Measurements from ENCODE around the gene ELMO1. TPM values are rescaled to one million over a fixed set of nuclear protein-coding genes. Genes with fewer than 3 reads are reported as not detected.

ELMO1 gene
- total RNA-seq, 1 experiment from 2014 or later: 0.95 TPM

DNA sequence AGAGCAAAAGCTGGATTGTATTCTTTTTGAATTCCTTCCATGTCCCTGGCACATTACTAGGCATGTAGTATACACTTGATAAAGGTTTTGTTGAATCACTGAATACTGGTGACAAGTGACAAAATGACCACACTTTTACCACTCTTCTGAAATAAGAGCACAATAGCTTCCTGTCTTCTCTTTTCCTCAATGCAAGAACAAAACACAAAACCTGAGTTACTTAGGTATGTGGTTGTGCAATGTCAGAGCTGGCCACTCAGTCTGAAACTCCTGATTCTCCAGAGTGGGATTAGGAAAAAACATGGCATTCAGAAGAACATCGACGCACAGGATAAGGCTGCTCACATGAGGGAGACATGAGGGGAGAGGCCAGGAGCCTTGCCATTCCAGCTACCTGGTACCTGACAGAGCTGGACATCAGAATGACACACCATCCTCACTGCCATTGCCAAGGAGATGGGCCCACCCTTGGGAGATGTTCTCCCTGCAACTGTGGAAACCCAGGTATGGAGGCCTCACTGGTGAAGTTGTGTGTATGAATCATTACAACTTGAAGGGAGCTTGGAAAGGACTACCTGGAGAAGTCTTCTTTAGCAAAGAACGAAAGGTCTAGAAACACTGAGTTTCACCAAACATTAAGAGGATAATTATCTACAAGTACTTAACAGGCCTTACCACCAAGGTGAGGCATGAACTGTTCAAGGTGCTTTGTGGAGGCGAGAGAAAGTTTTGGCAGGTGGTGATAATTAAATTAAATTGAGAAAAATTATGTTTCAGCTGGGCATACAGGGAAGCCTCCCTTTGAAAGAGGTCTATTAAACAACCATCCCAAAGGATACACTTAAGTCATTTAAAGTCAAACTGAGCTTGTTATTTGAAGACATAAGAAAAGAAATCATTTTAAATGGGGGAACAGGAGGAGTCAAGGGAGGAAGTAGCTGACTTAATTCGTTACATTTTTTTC is 477.8 kb downstream of the ELMO1 start:
- no peak for DNase-seq (ENCODE audit: low spot score)
- in situ Hi-C loops (cut with HindIII; ENCODE audit: low sequenced_read_pairs): no loop called here

DNA sequence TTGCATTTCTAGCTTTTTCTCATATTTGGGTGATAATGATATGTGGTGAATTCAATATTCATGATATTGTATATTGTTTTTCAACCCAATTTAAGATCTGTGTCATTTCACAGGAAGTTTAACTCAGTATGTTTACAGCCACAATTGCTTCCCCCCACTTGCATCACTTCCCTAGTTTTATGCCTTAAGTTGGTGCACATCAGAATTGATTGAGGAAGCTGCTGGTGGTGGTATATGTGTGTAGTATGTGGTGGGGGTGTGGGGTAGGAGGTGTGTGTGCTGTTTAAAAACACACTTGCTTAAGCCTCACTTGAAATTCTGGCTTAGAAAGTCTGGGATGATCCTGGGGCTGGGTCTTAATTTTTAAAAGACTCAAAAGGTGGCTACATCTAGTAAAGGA is 479.3 kb downstream of the ELMO1 start:
- no peak for DNase-seq (ENCODE audit: low spot score)
- in situ Hi-C loops (cut with HindIII; ENCODE audit: low sequenced_read_pairs): no loop called here

DNA sequence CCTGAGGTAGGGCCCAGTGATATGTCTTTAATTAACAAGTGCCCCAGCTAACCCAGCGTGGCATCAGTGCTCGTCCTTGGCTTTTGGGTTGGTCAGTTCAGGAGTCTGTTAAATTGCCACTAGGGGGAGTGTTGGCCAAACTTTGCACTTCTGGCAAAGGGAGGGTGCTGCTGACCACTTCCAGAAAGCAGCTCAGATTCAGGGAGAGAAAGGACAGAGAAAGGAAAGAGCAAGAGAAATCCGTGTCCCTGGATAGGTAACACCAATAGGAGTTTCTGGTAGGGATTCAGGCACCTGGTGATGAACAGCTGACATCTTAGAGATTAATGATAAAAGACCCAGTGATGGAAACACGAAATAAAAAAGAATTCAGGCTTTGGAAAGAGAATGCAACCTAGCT is 481.3 kb downstream of the ELMO1 start:
- DNase-seq (ENCODE audit: low spot score): peak; percentile 93
- in situ Hi-C loops (cut with HindIII; ENCODE audit: low sequenced_read_pairs): no loop called here

DNA sequence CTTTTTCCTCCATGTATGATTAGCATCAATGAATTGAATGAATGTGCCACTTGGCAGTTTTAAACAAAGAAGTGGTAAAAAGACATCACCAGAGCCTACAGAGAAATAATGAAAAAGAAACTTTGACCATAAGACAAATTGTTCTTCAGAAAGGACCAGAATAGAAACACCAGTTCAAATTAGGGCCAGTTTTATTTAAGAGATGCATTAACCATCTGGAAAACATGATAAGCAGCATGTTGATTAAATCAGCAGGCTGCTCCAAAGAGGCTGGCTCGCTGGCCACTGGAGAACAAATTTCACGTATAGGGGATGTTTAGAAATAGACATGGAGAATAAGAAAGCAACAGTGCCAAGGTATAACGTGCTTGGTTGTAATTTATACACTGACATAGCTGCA is 482.0 kb downstream of the ELMO1 start:
- in situ Hi-C loops (cut with HindIII; ENCODE audit: low sequenced_read_pairs): no loop called here
- no peak for DNase-seq (ENCODE audit: low spot score)

DNA sequence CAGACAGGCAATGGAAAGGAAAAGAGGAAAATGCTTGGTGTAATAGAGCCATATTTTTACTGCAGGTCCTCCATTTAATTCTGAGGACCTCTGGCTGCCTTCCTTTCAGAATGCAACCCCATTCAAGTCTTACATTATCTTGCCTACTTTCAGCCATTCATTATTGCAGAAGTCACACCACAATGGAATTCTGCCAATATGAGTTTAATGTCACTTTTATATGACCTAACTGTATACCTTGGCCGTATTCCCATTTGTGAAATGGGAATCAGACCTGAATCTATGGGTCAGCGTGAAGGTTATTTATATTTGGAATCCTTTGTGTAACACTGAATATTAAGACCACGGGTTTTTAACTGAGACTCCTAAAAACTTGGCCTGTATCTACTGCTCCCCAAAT is 482.6 kb downstream of the ELMO1 start:
- in situ Hi-C loops (cut with HindIII; ENCODE audit: low sequenced_read_pairs): no loop called here
- DNase-seq (ENCODE audit: low spot score): no peak

DNA sequence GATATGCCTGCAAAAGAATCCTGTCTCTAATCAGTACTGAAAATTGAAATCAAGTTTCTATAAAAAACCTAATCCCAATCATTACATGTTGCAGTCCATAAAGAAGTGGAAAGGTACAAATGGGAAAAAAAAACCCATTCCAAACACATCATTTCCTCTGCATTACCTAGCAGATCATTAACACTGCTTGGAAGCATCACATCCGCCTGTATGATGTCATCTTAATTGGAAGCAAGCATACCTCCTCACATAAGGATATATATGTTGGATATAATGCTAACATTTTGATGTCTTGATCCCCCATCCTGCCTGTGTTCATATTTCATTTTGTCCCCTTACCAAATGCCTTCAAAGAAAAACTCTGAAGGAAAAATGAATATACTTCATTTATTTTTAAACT is 483.0 kb downstream of the ELMO1 start:
- in situ Hi-C loops (cut with HindIII; ENCODE audit: low sequenced_read_pairs): no loop called here
- DNase-seq (ENCODE audit: low spot score): no peak

DNA sequence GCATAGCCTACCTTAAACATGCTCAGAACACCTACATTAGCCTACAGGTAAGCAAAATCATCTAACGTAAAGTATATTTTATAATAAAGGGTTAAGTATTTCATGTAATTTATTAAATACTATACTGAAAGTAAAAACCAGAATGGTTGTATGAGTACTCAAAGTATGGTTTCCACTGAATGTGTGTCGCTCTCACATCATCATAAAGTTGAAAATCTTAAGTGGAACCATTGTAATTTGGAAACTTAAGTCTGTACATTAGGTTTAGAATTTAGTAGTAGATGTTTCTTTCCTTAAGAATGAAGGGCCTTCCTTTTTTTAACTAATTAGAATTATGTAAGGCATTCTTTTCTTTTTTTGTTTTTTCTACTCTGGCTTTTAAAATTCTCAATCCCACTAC is 484.4 kb downstream of the ELMO1 start:
- in situ Hi-C loops (cut with HindIII; ENCODE audit: low sequenced_read_pairs): no loop called here
- DNase-seq (ENCODE audit: low spot score): no peak

DNA sequence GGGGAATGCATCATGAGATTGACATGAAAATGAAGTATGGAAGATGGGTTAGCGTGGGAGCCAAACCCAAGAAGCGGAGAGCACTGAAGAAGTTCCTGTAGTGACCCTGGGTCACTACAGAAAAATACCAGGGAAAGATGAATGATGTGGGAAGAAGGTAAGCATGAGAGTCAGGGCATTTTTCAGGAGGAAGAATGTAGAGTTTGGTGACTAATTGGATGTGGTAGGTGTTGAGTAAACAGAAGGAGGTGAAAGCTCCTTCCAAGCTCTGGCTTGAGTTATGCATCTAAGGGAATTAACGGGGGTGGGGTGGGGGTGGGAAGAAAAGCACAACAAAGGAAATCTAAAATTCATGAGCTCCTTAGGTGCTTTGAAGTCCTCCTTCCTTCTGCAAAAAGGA is 486.3 kb downstream of the ELMO1 start:
- in situ Hi-C loops (cut with HindIII; ENCODE audit: low sequenced_read_pairs): no loop called here
- DNase-seq (ENCODE audit: low spot score): no peak

DNA sequence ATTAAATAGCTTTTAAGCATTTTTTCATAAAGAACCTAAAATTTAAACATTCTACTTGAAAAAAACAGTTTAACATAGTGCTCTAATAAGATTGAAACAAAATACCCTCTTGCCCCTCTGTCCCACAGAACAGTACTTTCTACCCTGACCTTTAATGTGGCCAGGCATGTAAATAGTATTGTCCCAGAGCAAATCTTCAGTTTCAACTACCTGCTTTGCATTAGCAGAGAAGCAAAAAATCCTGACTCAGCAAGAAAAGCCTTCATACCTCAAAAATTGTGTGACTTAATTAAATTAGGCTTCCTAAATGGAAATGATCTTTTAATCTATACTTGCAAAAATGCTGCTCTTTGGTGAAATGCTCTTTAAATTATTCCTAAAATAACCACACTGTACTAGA is 487.0 kb downstream of the ELMO1 start:
- DNase-seq (ENCODE audit: low spot score): no peak
- in situ Hi-C loops (cut with HindIII; ENCODE audit: low sequenced_read_pairs): no loop called here

DNA sequence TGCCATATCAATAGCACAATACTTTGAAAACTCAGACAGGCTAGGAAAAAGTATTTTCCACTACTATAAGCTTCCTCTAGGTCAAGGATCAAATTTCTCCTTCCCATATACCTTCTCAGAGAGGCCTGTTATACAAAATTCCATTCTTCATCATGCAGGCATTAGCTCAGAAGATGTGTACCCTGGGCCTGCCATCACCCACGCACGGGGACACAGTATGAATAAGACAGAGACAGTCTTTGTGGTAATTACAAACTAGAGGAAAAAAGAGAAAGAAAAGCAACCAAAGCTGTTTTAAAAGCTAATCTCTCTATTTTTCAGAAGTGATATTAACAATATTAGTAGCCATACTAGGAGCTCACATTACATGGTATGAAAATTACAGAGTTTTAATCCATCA is 487.6 kb downstream of the ELMO1 start:
- in situ Hi-C loops (cut with HindIII; ENCODE audit: low sequenced_read_pairs): no loop called here
- DNase-seq (ENCODE audit: low spot score): no peak

DNA sequence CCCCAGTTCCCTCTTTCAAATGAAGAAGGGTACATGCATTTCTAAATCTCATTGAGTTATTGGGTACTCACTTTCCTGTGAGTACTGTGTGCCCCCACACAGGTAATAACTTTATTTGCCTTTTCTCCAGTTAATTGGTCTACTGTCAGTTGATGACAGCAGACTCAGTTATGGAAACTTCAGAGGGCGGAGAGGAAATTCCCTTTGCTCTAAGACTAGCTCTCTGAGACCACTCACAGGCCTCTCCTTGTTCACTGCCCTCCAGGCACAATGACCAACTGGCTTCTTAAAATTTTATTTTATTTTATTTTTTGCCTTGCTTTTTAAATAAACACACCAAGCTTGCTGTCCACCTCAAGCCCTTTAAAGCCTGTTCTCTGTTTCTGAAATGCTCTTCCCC is 488.6 kb downstream of the ELMO1 start:
- in situ Hi-C loops (cut with HindIII; ENCODE audit: low sequenced_read_pairs): no loop called here

DNA sequence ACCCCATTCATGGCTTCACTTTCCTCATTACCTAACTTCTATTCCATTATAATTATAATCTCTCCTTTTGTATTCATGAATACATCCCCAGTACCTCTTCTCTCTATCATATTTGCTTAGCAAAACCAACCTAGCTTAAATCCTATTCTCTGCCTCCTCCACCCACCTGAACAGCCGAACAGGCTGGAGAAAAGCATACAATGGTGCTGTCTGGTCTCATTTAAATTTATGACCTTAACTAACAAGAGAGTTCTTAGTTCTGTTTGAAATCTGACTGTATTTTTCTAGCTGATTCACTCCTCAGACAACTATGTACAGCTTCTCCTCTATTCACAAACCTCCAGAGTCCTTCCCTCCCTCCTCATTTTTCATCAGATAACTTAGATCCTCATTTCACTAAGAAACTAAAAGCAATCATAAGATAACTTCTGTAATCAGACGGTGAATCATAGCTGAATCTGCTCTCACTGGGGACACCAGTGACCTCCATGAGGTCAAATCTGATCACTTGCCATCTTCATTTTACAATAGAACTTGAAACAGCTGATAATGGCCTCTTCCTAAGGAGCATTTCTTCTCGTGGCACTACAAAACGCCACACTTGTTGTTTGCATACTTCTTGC is 490.4 kb downstream of the ELMO1 start:
- in situ Hi-C loops (cut with HindIII; ENCODE audit: low sequenced_read_pairs): no loop called here
- no peak for DNase-seq (ENCODE audit: low spot score)

More for the DNA sequence above, 488.6 kb downstream of the ELMO1 start:
- no peak for DNase-seq (ENCODE audit: low spot score)

DNA sequence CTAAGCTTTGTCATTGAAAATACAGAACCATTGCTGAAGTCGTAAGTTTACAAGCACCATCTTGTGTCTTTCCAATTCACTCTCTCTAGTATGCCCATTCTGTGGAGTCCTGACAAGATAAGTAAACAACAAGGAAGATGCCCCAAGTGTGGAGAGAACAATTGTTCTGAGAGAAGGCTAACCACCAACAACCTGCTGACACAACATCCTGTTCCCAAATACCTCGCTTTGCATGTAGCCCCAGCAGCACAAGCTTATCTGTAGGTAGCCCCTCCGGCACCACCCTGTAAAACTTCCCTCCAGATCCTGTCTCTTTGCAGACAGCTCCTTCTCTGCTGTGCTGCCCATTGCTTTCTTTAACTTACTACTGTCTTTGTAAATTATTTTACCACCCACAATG is 491.0 kb downstream of the ELMO1 start:
- in situ Hi-C loops (cut with HindIII; ENCODE audit: low sequenced_read_pairs): no loop called here
- DNase-seq (ENCODE audit: low spot score): no peak

DNA sequence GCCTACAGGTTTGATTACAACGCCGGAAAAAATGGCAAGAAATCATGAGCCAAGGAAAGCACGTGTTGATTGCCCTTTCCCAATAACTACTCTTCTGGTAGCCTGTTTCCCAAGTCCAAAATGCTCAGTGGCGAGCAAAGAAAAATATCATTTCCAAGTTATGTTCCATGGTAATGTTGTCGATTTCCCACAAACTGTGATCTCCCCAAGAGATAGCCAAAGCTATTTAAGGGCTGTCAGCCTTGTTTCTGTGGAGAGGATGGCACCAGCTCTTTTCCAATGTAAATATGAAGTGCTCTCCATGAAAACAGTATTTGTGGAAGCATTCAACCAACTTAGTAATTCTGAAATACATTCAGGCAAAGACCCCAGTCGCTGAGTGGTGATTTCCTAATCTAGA is 491.9 kb downstream of the ELMO1 start:
- in situ Hi-C loops (cut with HindIII; ENCODE audit: low sequenced_read_pairs): no loop called here
- DNase-seq (ENCODE audit: low spot score): no peak

DNA sequence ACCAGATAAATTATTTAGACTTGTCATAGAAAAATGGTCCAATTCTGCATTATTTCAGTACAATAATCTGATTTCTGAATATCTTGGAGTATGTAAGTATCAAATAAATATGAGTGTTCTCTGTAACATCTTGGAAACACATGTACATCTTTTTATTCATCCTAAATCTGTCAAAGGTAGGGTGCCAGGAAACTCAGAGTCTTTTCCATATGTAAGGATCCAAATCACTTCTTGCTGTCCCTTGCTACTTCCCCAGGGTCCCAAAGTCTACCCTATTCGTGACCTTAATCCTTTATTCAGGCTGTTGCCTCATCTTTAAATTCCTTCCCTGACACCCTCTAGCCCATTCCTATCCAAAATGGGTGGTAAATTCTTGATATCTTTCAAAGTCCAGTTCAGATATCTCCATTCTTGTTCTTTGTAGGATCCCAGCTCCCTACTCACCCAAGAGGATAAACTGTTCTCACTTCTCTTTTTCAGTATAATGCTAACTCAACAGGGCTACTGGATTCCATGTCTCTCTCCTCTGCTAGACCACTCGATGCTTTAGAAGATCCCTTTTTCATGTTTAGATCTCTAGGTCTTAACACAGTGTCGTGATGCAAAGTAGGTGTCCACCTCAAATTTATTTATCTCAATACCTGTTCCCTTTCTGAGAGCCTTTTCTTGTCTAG is 493.1 kb downstream of the ELMO1 start:
- no peak for DNase-seq (ENCODE audit: low spot score)
- in situ Hi-C loops (cut with HindIII; ENCODE audit: low sequenced_read_pairs): no loop called here

DNA sequence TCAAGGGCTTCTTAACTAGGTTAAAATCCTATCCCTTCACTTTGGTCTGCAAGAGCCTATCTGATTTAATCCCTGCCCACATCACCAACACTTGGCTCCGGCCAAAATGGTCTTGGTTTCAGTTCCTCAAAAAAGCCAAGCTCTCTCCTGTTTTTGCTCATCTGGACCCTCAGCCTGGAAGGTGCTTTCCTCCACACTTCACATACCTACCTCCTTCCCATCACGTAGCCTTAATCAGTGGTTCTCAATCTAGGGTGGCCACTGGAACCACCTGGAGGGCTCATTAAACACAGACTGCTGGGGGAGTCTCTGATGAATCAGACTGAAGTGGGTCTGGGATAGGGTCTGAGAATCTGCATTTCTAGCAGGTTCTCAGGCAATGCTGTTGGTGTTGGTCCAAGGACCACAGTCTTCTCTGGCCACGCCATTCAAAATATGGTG is 497.4 kb downstream of the ELMO1 start:
- in situ Hi-C loops (cut with HindIII; ENCODE audit: low sequenced_read_pairs): no loop called here
- DNase-seq (ENCODE audit: low spot score): no peak

DNA sequence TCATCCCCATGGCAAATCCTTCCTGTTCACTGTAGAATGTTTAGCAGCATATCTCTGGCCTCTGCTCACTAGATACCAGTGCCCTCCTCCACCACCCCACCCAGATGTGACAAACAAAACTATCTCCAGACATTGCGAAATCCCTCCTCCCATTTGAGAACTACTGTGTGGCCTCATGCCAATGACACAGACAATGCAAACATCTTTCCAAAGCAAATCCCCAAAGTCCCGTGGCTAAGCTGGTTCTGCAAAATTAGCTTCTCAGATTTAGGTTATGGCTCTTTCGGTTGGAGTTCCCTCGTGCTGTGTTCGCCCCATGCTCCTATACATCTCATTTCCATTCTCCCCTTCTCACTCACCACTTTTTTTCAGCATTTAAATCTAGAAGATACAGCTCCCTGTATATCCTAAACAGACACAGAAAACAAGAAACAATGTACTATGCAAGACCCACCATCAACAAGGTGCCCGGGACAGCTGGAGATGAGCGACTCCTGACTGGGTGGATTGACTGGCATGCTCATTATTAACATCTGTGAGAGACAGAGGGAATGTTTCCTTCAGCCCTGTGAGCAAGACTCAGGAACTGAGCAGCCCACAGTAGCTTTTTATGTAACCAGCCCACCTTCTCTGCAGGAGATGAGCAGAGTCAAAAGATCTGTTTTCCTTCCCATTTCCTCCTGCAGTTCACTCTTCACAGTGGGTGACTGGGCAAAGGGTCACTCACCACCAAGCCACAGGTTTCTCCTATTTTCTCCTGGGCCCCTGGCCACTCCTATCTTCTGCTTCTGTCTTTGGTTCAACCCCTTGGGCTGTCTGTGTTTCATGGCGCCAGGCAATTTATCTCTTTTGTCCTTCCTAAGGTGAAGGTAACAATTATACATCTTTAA is 498.7 kb downstream of the ELMO1 start:
- no peak for DNase-seq (ENCODE audit: low spot score)
- in situ Hi-C loops (cut with HindIII; ENCODE audit: low sequenced_read_pairs): no loop called here

DNA sequence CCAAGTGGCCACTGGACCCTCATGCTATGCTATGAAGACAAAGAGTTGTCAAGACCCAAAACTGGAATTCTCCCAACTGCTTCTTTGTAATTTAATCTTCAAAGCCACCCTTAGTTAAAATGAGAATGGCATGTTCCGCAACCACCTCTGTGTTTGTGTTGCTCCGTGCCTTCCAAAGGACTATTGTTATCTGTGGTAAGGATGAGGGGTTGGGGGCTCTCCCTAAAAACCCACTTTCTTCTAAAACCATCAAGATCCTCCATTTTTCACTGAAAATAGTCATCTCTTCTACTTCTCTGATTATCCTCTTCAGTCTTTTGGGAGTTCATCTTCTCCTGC is 502.3 kb downstream of the ELMO1 start:
- in situ Hi-C loops (cut with HindIII; ENCODE audit: low sequenced_read_pairs): no loop called here
- DNase-seq (ENCODE audit: low spot score): no peak

DNA sequence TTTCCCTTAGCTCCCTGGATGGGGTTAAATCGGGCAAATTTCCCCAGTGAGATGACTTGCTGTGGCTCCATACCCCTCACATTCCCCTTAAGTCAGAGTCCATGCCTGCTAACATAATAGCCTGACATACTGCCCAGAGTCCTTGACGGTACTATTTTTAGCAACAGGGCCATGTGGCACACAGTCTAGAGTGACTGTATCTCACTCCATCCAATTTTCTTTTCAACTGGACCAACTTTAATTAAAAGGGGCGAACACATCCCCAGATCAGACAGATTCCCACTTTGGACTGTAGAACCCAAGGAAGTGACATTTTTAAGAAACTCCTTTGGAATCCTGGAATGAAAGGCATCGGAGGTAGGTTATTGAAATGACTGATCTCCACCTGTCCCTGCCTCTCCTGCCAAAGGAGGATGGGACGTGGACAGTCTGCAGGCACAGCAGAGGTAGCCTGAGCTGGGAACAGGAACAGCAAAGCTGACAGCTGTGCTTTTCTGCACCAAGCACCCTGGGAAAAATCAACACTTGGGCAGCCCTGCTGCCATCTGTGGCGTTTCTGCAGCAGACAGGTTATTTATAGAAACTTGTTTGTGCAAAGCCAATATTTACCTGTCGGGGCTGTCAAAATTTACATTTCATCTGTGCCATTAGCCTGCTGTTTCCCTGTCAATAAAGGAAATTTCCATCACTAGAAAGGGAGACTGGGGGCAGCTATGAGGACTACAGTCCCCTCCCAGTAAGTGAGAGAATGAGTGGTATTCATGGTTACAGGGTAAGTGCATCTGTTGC is 502.9 kb downstream of the ELMO1 start:
- peak; percentile 95 for DNase-seq (ENCODE audit: low spot score)
- in situ Hi-C loops (cut with HindIII; ENCODE audit: low sequenced_read_pairs): no loop called here

Data from G401 (cell line).